Renal cortex interstitium (tissue), 11 donors: ENCODE data around the gene CPM. TPM values are rescaled to one million over a fixed set of nuclear protein-coding genes. Genes with fewer than 3 reads are reported as not detected.
"Not testable (repeated sequence)": the region's sequence is repeated elsewhere in the genome, so short reads cannot be mapped to it uniquely, and the experiment has no call there.

Source experiments
- DNase-seq, 11 donors: peaks; one replicate each; pipeline ENCODE4 v3.0.0-alpha.2; 2013; ENCODE audit warnings: low read depth in 9 of 11, low spot score in 4 of 11; ENCODE audit errors: extremely low read depth in 1 of 11
- polyA plus RNA-seq, 3 donors: library from polyadenylated mRNA; unstranded; fragments of 120-200 nt; gene quantifications; one replicate each; pipeline ENCODE4 v1.2.1, GENCODE V29; 2013; ENCODE audit not compliant: insufficient read length in 3 of 3

The CPM gene
- polyA plus RNA-seq, 3 donors = 23.3 to 35.6 (median 30.9) TPM

- no peak for DNase-seq
Observed at GRCh38 chr12:68844788-68845695, 87.9 kb downstream of the CPM start.

GRCh38 chr12:68844318-68844745 is 88.6 kb downstream of the CPM start:
- DNase-seq = no peak

GRCh38 chr12:68842784-68843567 is 90.0 kb downstream of the CPM start:
- DNase-seq = no peak

DNA sequence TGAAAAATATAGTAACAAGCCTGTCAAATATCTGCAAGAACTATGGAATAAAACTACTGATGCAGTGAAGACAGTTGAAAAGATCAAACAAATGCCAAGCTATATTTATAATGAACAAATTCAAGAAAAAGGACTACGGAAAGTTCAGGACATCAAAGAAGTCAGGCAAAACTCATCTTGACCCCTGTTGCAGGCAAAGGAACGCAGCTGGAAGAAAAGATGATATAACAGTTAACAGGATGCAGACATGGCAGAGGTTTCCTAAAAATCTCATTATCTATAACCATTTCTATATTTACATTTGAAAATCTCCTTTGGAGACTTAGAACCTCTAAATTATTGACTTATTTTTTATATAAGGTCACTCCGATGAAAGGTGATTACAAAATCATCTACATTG is 90.8 kb downstream of the CPM start:
- no peak for DNase-seq

DNA sequence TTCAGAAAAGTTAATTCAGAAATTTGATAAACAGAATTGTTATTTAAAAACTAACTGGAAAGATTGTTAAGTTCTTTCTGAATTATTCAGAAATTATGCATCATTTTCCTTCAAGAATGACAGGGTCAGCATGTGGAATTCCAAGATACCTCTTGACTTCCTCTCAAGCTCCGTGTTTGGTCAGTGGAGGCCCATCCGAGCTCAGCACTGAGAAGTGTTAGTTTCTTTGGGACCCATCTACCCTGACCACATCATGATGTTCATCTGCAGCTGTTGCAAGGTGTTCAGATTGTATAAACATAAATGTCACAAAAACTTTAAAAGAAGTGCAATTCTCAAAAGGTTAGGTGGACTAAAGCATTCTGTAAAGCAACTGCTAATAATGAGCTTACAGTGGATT is 91.3 kb downstream of the CPM start:
- DNase-seq = no peak

GRCh38 chr12:68841175-68841574 is 91.8 kb downstream of the CPM start:
- not testable (repeated sequence) for DNase-seq

DNA sequence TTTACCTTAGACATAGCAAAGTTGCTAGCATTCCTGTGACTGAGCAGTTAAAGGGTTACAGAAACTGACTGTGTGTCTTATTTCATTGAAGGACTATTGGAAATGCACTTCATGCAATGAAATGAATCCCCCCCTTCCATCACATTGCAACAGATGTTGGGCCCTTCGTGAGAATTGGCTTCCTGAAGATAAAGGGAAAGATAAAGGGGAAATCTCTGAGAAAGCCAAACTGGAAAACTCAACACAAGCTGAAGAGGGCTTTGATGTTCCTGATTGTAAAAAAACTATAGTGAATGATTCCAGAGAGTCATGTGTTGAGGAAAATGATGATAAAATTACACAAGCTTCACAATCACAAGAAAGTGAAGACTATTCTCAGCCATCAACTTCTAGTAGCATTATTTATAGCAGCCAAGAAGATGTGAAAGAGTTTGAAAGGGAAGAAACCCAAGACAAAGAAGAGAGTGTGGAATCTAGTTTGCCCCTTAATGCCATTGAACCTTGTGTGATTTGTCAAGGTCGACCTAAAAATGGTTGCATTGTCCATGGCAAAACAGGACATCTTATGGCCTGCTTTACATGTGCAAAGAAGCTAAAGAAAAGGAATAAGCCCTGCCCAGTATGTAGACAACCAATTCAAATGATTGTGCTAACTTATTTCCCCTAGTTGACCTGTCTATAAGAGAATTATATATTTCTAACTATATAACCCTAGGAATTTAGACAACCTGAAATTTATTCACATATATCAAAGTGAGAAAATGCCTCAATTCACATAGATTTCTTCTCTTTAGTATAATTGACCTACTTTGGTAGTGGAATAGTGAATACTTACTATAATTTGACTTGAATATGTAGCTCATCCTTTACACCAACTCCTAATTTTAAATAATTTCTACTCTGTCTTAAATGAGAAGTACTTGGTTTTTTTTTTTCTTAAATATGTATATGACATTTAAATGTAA is 93.5 kb downstream of the CPM start:
- DNase-seq = no peak

DNA sequence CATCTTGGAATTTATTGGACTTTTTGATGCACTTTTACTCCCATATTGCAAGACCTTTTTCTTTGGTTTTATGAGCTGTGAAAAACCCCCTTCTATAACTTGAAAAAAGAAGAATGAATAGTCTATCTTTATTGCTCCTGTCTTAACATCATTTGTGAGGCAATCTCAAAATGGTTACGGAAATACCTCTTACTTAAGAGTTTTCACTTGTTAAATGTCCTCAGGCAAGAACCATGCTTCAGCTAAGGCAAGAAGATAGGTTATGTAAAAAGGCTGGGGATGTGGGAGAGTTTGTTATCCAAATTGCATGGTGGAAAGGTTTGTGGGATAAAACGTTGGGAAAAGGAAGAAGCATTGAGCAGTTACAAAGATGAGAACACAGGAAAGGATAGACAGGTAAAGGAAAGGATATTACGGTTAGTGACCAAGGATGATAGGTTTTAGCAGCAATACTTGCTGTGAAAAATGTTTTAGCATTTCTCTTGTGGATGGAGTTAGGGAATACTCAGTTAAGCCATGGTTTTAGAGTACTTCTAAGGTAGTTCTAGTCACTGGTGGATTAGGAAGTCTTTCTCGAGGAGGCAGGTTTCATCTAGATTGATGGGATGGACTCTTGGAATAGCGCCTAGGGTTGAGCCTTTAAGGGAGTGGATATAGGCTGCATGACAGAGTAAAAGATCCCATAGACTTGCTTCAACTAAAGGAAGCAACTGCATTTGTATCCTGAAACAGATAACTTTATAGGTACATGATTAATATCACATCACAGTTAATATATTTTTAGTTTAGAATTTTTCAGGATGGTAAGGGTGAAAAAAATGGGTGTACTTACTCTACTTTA is 94.7 kb downstream of the CPM start:
- DNase-seq = no peak

- DNase-seq = no peak
Observed at GRCh38 chr12:68837215-68837614, 95.8 kb downstream of the CPM start.

DNA sequence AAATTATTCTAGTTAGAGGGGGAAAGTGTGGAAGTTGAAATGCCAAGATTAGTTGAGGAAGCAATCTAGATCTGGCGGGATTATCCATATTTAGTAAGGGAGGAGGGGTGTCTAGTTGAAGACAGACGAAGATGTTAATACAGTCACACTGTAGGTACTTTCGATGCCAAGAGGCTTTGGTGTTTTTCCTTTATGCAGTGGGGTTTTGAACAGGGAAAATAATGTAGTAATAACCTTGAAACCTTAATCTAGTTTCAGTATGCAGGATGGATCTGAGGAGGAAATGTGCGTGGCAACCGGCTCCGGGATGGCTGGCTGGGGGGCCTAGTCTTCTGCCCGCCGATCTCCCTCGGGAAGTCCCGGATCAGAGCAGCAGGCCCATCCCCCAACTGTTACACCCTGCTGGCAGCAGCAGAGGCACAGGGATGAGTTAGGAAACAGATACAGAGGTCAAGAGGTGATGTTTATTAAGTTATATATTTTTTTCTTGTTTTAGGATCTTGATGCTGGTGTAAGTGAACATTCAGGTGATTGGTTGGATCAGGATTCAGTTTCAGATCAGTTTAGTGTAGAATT is 97.5 kb downstream of the CPM start:
- DNase-seq = no peak

- no peak for DNase-seq
Observed at GRCh38 chr12:68833508-68833907, 99.5 kb downstream of the CPM start.

DNA sequence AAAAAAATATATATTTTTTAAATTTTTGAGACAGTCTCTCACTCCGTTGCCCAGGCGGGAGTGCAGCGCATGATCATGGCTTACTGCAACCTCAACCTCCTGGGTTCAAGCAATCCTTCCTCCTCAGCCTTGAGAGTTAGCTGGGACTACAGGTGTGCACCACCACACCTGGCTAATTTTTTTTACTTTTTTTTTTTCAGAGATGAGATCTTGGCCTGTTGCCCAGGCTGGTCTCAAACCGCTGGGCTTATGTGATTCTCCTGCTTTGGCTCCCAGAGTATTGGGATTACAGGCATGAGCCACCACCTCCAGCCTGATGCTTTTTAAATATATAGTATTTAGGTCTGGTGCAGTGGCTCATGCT is 100.5 kb downstream of the CPM start:
- DNase-seq = no peak

GRCh38 chr12:68831751-68832503 is 101.0 kb downstream of the CPM start:
- no peak for DNase-seq

GRCh38 chr12:68831272-68831671 is 101.7 kb downstream of the CPM start:
- no peak for DNase-seq

DNA sequence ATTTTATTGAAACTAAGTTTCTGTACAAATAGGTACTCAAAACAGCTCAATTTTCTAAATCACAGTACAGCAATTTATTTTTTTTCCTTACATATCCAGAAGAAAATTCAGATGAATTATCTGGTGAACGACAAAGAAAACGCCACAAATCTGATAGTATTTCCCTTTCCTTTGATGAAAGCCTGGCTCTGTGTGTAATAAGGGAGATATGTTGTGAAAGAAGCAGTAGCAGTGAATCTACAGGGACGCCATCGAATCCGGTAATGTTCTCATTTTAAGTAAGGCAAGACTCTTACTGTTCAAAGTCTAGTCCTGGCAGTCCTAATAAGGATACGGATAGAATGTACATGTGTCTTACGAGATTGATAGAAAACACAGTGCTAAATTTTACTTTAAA is 104.3 kb downstream of the CPM start:
- no peak for DNase-seq

DNA sequence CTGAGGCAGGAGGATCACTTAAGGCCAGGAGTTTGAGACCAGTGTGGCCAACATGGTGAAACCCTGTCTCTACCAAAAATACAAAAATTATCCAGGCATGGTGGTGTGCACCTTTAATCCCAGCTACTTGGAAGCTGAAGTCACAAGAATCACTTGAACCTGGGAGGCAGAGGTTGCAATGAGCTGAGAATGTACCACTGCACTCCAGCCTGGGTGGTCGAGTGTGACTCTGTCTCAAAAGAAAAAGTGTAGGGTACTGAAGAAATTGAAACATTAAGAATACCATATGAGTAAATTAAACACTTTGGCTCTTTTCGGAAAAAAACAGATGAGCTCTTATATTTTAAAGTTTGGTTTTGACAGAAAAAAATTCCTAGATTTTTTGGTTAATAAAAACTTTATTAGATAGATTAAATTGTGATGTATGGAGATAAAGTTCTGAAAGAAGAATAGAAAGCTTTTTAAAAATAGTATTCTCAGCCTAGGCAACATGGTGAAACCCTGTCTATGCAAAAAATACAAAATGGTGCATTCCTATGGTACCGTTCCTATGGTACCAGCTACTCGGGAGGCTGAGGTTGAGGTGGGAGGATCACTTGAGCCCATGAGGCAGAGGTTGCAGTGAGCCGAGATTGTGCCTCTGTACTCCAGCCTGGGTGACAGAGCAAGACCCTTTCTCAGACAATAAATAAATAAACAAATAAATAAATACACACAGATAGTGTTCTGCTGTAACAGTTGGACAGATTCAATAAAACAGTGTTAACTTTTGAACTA is 104.9 kb downstream of the CPM start:
- DNase-seq = no peak
